Mesenchymal stem cell (in vitro differentiated cells and primary cell): ENCODE data around the gene HS6ST2.

Source experiments
- DNase-seq: peaks from one replicate; pipeline ENCODE4 v3.0.0-alpha.2; 2013
- H2AFZ ChIP-seq: one replicate; pipeline ENCODE4 v1.6.1; 2013; ENCODE audit warnings: low read depth, mild to moderate bottlenecking, control low read depth, inconsistent platforms, low read length, moderate library complexity
- H2AK5ac ChIP-seq: 2 replicates; pipeline ENCODE4 v1.6.1; 2013; ENCODE audit warnings: low read length, moderate library complexity, mild to moderate bottlenecking, inconsistent platforms; ENCODE audit not compliant: severe bottlenecking
- H2BK120ac ChIP-seq: one replicate; pipeline ENCODE4 v1.6.1; 2013; ENCODE audit warnings: low read depth, mild to moderate bottlenecking, inconsistent platforms, low read length, moderate library complexity
- H2BK12ac ChIP-seq, 2 experiments: one replicate each; pipeline ENCODE4 v1.6.1; 2013; ENCODE audit warnings: inconsistent platforms in 2 of 2, low read length in 2 of 2, mild to moderate bottlenecking in 2 of 2, moderate library complexity in 2 of 2, control low read depth in 1 of 2
- H2BK15ac ChIP-seq: one replicate; pipeline ENCODE4 v1.6.1; 2013; ENCODE audit warnings: mild to moderate bottlenecking, low read depth, inconsistent platforms; ENCODE audit not compliant: poor library complexity, severe bottlenecking
- H2BK5ac ChIP-seq: 2 replicates; pipeline ENCODE4 v1.6.1; 2013; ENCODE audit warnings: low read depth, mild to moderate bottlenecking, low read length, control low read depth, inconsistent platforms; ENCODE audit not compliant: poor library complexity, severe bottlenecking
- H3K14ac ChIP-seq, 2 experiments: one replicate each; pipeline ENCODE4 v1.6.1; 2013; ENCODE audit warnings: inconsistent platforms in 2 of 2, low read length in 2 of 2, control low read depth in 1 of 2, mild to moderate bottlenecking in 1 of 2, moderate library complexity in 1 of 2
- H3K18ac ChIP-seq, 2 experiments: one replicate each; pipeline ENCODE4 v1.6.1; 2013; ENCODE audit warnings: inconsistent platforms in 2 of 2, low read length in 2 of 2, control low read depth in 1 of 2, low read depth in 1 of 2, mild to moderate bottlenecking in 1 of 2
- H3K23ac ChIP-seq, 2 experiments: one replicate each; pipeline ENCODE4 v1.6.1; 2013; ENCODE audit warnings: inconsistent platforms in 2 of 2, low read length in 2 of 2, mild to moderate bottlenecking in 2 of 2, moderate library complexity in 2 of 2, control low read depth in 1 of 2
- H3K27ac ChIP-seq: 2 replicates; pipeline ENCODE4 v1.5.1; 2013; ENCODE audit warnings: mild to moderate bottlenecking, moderate library complexity, low read length, control low read depth, inconsistent platforms; ENCODE audit not compliant: poor library complexity, severe bottlenecking
- H3K27me3 ChIP-seq, 2 experiments: 2 replicates each; pipeline versions ENCODE4 v1.6.1 to v1.7.0; 2013; ENCODE audit warnings: low read length in 2 of 2, mild to moderate bottlenecking in 2 of 2, moderate library complexity in 2 of 2, control low read depth in 1 of 2, inconsistent platforms in 1 of 2; ENCODE audit not compliant: control insufficient read depth in 1 of 2, insufficient read depth in 1 of 2
- H3K36me3 ChIP-seq, 2 experiments: 2 replicates each; pipeline versions ENCODE4 v1.6.1 to v1.7.0; 2013; ENCODE audit warnings: low read length in 2 of 2, control low read depth in 1 of 2, inconsistent platforms in 1 of 2, low read depth in 1 of 2, mild to moderate bottlenecking in 1 of 2; ENCODE audit not compliant: insufficient read depth in 2 of 2, control insufficient read depth in 1 of 2
- H3K4ac ChIP-seq, 2 experiments: one replicate each; pipeline ENCODE4 v1.6.1; 2013; ENCODE audit warnings: inconsistent platforms in 2 of 2, low read length in 2 of 2, mild to moderate bottlenecking in 2 of 2, moderate library complexity in 2 of 2, control low read depth in 1 of 2, low read depth in 1 of 2
- H3K4me1 ChIP-seq: 2 replicates; pipeline ENCODE4 v1.6.1; 2013; ENCODE audit warnings: low read depth, low read length, control low read depth; ENCODE audit not compliant: control insufficient read depth, insufficient read depth
- H3K4me2 ChIP-seq: 2 replicates; pipeline ENCODE4 v1.6.1; 2013; ENCODE audit warnings: low read length, mild to moderate bottlenecking, inconsistent platforms; ENCODE audit not compliant: poor library complexity, severe bottlenecking
- H3K4me3 ChIP-seq, 2 experiments: 2 replicates each; pipeline versions ENCODE4 v1.5.1 to v1.7.0; 2013; ENCODE audit warnings: low read length in 2 of 2, mild to moderate bottlenecking in 2 of 2, control low read depth in 1 of 2, low read depth in 1 of 2; ENCODE audit not compliant: insufficient read depth in 1 of 2
- H3K79me1 ChIP-seq: replicated peaks from 2 replicates; pipeline ENCODE4 v1.6.1; 2013; ENCODE audit warnings: mild to moderate bottlenecking, control low read depth, low read length, inconsistent platforms; ENCODE audit not compliant: poor library complexity, severe bottlenecking
- H3K9ac ChIP-seq: 2 replicates; pipeline ENCODE4 v1.7.0; 2013; ENCODE audit warnings: mild to moderate bottlenecking, low read length, moderate library complexity
- H3K9me3 ChIP-seq: 2 replicates; pipeline ENCODE4 v1.7.0; 2013; ENCODE audit warnings: mild to moderate bottlenecking, low read length; ENCODE audit not compliant: control insufficient read depth
- H4K8ac ChIP-seq: one replicate; pipeline ENCODE4 v1.6.1; 2013; ENCODE audit warnings: inconsistent platforms, mild to moderate bottlenecking, low read length, moderate library complexity
- H4K91ac ChIP-seq: one replicate; pipeline ENCODE4 v1.6.1; 2013; ENCODE audit warnings: mild to moderate bottlenecking, low read length, inconsistent platforms
- WGBS: methylation state at CpG from one replicate; pipeline ENCODE4 v1.1.7; 2013; ENCODE audit warnings: mixed read lengths; 5-methylcytosine and 5-hydroxymethylcytosine counted together

Gene HS6ST2

DNA sequence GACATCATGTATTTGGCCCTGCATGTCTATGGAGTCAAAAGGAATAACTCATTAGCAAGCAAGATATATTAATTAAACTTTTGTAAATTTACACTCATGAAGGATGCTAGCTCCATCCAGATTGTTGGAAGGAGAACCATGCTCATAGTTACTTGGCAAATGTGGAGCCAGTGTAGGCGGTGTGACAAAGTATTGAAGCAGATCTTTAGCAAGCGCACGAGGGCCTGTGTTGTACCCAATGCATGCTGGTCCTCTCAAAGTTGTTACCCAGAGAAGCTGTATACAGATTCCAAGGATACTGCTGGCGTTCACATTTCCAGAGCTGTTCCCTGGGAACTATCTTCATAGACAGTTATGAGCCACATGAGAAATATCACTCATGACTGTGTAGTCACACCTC lies 273.2 kb downstream of the HS6ST2 start:
- no peak overlapping the region for H2BK12ac ChIP-seq
- no peaks in the 10 kb centered on the region for H3K4me1 ChIP-seq
- no peak overlapping the region for H3K23ac ChIP-seq
- H3K9me3 ChIP-seq: peaks cover 4% of the 10 kb centered on the region
- H3K36me3 ChIP-seq: no peaks in the 10 kb centered on the region
- no peak overlapping the region for H2AFZ ChIP-seq
- no peak overlapping the region for H4K8ac ChIP-seq
- H2BK120ac ChIP-seq: no peak overlapping the region
- H3K79me1 ChIP-seq: no peaks in the 10 kb centered on the region
- H3K4me3 ChIP-seq: no peak overlapping the region
- H3K27me3 ChIP-seq: peaks cover 0 to 23% of the 10 kb centered on the region in 2 experiments
- H3K18ac ChIP-seq: no peak overlapping the region
- H3K14ac ChIP-seq: no peak overlapping the region
- no peak overlapping the region for H3K27ac ChIP-seq
- H2BK5ac ChIP-seq: no peak overlapping the region
- H2AK5ac ChIP-seq: no peak overlapping the region
- no peak overlapping the region for H4K91ac ChIP-seq
- no peak overlapping the region for H3K4ac ChIP-seq
- 82% methylated on average over 4 of the region's 4 CpGs for WGBS
- H3K4me2 ChIP-seq: no peak overlapping the region
- H2BK15ac ChIP-seq: no peak overlapping the region
- no peak for DNase-seq
- H3K9ac ChIP-seq: no peak overlapping the region

DNA sequence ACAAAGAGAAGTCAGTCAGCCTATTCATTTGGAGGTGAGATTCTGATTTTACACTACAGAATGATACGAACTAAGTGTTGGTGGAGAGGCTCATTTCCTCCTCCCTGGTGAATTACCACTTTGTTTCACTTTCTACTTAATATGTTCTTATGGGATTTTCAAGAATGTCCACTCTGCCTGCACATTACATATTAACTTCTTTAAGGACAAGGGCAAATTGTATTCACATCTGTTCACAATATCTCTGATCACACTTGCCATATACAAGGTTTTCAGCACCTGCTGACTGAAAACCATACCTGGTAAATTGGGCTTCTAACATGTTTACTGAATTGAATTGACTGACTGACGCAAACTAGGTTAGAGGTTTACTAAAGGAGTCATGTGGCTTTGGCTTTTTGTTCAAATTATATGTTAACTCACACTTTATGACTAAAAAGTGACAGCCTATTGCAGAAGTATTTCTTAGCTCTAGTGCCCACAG lies 281.2 kb downstream of the HS6ST2 start:
- Histone ChIP-seq H3K4me3 (no peak overlapping the region), H3K36me3 (no peaks in the 10 kb centered on the region), H3K14ac (no peak overlapping the region), H3K4me1 (no peaks in the 10 kb centered on the region), H2BK12ac (no peak overlapping the region), H2BK5ac (no peak overlapping the region), H3K9ac (no peak overlapping the region), H2AK5ac (no peak overlapping the region), H4K8ac (no peak overlapping the region), H3K18ac (no peak overlapping the region), H2BK15ac (no peak overlapping the region), H3K4me2 (no peak overlapping the region), H3K23ac (no peak overlapping the region), H2BK120ac (no peak overlapping the region), H3K27me3 (peaks cover 0 to 22% of the 10 kb centered on the region in 2 experiments), H3K9me3 (no peaks in the 10 kb centered on the region), H4K91ac (no peak overlapping the region), H3K27ac (no peak overlapping the region), H3K4ac (no peak overlapping the region), H3K79me1 (no peaks in the 10 kb centered on the region), H2AFZ (no peak overlapping the region)
- DNase-seq: no peak
- WGBS: no CpG with 5 or more reads among the region's 2 CpGs

DNA sequence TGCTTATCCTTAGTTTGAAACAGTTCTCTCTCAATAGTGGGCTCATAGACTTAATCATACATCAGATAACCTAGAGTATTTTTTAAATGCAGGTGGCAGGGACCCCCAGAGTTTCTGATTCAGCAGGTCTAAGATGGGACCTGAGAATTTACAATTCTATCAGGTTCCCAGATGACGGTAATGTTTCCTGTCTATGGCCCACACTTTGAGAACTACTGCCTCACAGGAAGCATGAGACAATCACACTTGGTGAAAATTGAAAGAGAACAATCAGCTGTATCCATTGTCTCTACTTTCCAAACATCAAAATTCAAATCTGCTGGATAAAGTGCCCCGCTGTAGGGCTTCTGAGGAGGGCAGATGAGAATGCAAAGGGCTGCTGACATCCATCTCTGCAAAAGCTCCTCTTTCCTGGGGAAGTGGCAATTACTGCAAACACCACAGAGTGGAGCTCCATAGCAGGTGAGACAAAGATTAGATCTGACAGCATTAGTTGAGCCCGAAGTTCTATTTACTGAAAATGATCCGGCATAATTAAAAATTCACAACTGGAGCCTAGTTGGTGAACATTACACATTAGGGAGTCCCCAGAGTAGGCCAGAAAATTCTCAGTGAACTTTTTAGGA lies 281.8 kb downstream of the HS6ST2 start:
- 45% methylated on average over 4 of the region's 4 CpGs for WGBS
- DNase-seq: no peak
- Histone ChIP-seq H4K91ac (no peak overlapping the region), H3K4ac (no peak overlapping the region), H2AFZ (no peak overlapping the region), H3K27me3 (peaks cover 0 to 25% of the 10 kb centered on the region in 2 experiments), H2BK5ac (no peak overlapping the region), H3K4me1 (no peaks in the 10 kb centered on the region), H3K9ac (no peak overlapping the region), H3K4me3 (no peak overlapping the region), H3K18ac (no peak overlapping the region), H3K36me3 (no peaks in the 10 kb centered on the region), H3K14ac (no peak overlapping the region), H3K23ac (no peak overlapping the region), H2AK5ac (no peak overlapping the region), H2BK12ac (no peak overlapping the region), H4K8ac (no peak overlapping the region), H3K9me3 (no peaks in the 10 kb centered on the region), H3K4me2 (no peak overlapping the region), H2BK15ac (no peak overlapping the region), H3K79me1 (no peaks in the 10 kb centered on the region), H3K27ac (no peak overlapping the region), H2BK120ac (no peak overlapping the region)

DNA sequence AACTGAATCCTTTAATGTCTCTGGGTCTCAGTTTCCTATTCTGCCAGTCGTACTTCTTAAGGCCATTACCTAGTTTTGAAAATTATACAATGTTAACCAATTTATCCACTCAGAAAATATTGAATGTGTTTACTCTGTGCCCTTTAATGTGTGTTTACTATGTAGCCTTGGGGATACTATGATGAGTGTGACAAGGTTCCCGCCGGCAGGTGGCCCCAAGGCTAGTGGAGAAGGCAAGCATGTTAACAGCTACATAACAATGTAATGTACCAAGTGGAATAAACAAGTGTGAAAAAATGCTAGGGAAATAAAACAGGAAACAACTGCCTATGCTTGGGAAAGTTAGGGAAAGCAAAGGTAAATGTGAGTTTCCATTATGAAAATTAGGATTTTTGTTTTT lies 282.3 kb downstream of the HS6ST2 start:
- no peak overlapping the region for H2BK5ac ChIP-seq
- H3K4me2 ChIP-seq: no peak overlapping the region
- H2AFZ ChIP-seq: no peak overlapping the region
- H3K9ac ChIP-seq: no peak overlapping the region
- H3K4me1 ChIP-seq: no peaks in the 10 kb centered on the region
- H3K4ac ChIP-seq: no peak overlapping the region
- H3K27me3 ChIP-seq: peaks cover 0 to 25% of the 10 kb centered on the region in 2 experiments
- no peaks in the 10 kb centered on the region for H3K9me3 ChIP-seq
- no peak overlapping the region for H3K4me3 ChIP-seq
- no peak overlapping the region for H3K23ac ChIP-seq
- no peak overlapping the region for H2BK15ac ChIP-seq
- H2BK120ac ChIP-seq: no peak overlapping the region
- DNase-seq: no peak
- no peaks in the 10 kb centered on the region for H3K36me3 ChIP-seq
- no peak overlapping the region for H2AK5ac ChIP-seq
- H2BK12ac ChIP-seq: no peak overlapping the region
- no peak overlapping the region for H3K18ac ChIP-seq
- no peak overlapping the region for H3K14ac ChIP-seq
- H3K27ac ChIP-seq: no peak overlapping the region
- WGBS: 50% methylated on average over 2 of the region's 3 CpGs
- no peak overlapping the region for H4K8ac ChIP-seq
- H4K91ac ChIP-seq: no peak overlapping the region
- no peaks in the 10 kb centered on the region for H3K79me1 ChIP-seq
